K562 (cell line): ENCODE data around the gene DMAC1. TPM values are rescaled to one million over a fixed set of nuclear protein-coding genes. Genes with fewer than 3 reads are reported as not detected.

ENCODE experiments used
- CBX1 ChIP-seq: sonication (generic); IDR thresholded peaks from 2 replicates; pipeline ENCODE4 v1.6.1; 2016; ENCODE audit warnings: antibody characterized with exemption, low read depth, mild to moderate bottlenecking
- CBX3 ChIP-seq, 2 experiments: IDR thresholded peaks; 1 replicate in 1 of 2; 2 replicates in 1 of 2; pipeline ENCODE4 v1.6.1; 2012; ENCODE audit warnings: inconsistent platforms in 2 of 2, low read length in 2 of 2, borderline replicate concordance in 1 of 2, control low read depth in 1 of 2
- HMG20B ChIP-seq: fragments of 250-450 bp; sonication (Bioruptor Pico); IDR thresholded peaks from 2 replicates; pipeline ENCODE4 v1.5.0; 2021; ENCODE audit warnings: mild to moderate bottlenecking
- MAZ ChIP-seq, 2 experiments: fragments of 450-650 bp in 1 of 2; sonication (generic) in 1 of 2; formaldehyde crosslinking; IDR thresholded peaks in 1 of 2; conservative IDR thresholded peaks in 1 of 2; 2 replicates each; pipeline versions ENCODE4 v1.4.0 to v1.5.0; 2020; ENCODE audit warnings: mild to moderate bottlenecking in 1 of 2, missing genetic modification reagents in 1 of 2
- MBD2 ChIP-seq: sonication (generic); IDR thresholded peaks from 2 replicates; pipeline ENCODE4 v1.6.1; 2016; ENCODE audit warnings: low read depth, borderline replicate concordance
- MCM5 ChIP-seq: fragments of 450-650 bp; IDR thresholded peaks from 2 replicates; pipeline ENCODE4 v1.6.1; 2016; ENCODE audit warnings: low read depth
- POLR2A ChIP-seq: fragments of 450-650 bp; conservative IDR thresholded peaks from 2 replicates; pipeline ENCODE4 v1.6.1; 2016
- RB1 ChIP-seq: fragments of 450-650 bp; IDR thresholded peaks from 2 replicates; pipeline ENCODE4 v1.6.1; 2017; ENCODE audit warnings: low read depth, mild to moderate bottlenecking
- SP1 ChIP-seq: sonication (generic); formaldehyde crosslinking; IDR thresholded peaks from 2 replicates; pipeline ENCODE4 v1.8.1; 2022; ENCODE audit warnings: mild to moderate bottlenecking, missing genetic modification reagents
- ZKSCAN1 ChIP-seq: fragments of 150-350 bp; IDR thresholded peaks from 2 replicates; pipeline ENCODE4 v1.6.1; 2016; ENCODE audit warnings: low read depth, low read length
- ZNF174 ChIP-seq: fragments of 250-450 bp; sonication (Bioruptor Pico); IDR thresholded peaks from 2 replicates; pipeline ENCODE4 v1.4.0; 2020; ENCODE audit warnings: mild to moderate bottlenecking
- polyA plus RNA-seq, 8 experiments: library from polyadenylated mRNA; depleted of rRNA in 4 of 8; stranded (reverse) in 5 of 8; unstranded in 3 of 8; fragments of >200 nt; fragmentation: Nextera tagmentation in 2 of 8; fragmentation: Illumina TruSeq in 1 of 8; extraction: Ambion mirVana in 2 of 8; extraction: Trizol in 1 of 8; gene quantifications; 2 replicates each; pipeline versions ENCODE4 v1.2.1 to v1.2.3, GENCODE V29; 2011 to 2014; ENCODE audit warnings: inconsistent platforms in 1 of 8, missing spikeins in 1 of 8
- total RNA-seq, 7 experiments: library from RNA; depleted of rRNA in 6 of 7; stranded (reverse); fragments of >200 nt in 6 of 7; fragmentation: Illumina TruSeq in 2 of 7; extraction: Trizol in 2 of 7; gene quantifications; 2 replicates each; pipeline versions ENCODE4 v1.2.1 to v1.2.3, GENCODE V29; 2011 to 2021; ENCODE audit warnings: low replicate concordance in 1 of 7
- TF ChIP-seq, protein P1 (sequence below): IDR thresholded peaks from 2 replicates; pipeline ENCODE4 v1.6.1; 2011; ENCODE audit not compliant: insufficient read length; ENCODE audit errors: extremely low read depth
- TF ChIP-seq, protein P2 (sequence below): sonication (generic); IDR thresholded peaks from 2 replicates; pipeline ENCODE4 v1.6.1; 2016
- TF ChIP-seq, protein P3 (sequence below): fragments of 250-450 bp; sonication (Bioruptor Pico); IDR thresholded peaks from 2 replicates; pipeline ENCODE4 v1.4.0; 2020; ENCODE audit warnings: mild to moderate bottlenecking
- TF ChIP-seq, protein P4 (sequence below): fragments of 450-650 bp; IDR thresholded peaks from 2 replicates; pipeline ENCODE4 v1.6.1; 2017; ENCODE audit warnings: antibody characterized with exemption
- TF ChIP-seq, protein P5 (sequence below): fragments of 450-650 bp; formaldehyde crosslinking; IDR thresholded peaks from 2 replicates; pipeline ENCODE4 v1.4.0; 2020; ENCODE audit warnings: mild to moderate bottlenecking, moderate library complexity
- TF ChIP-seq, protein P6 (sequence below), 3 experiments: IDR thresholded peaks in 2 of 3; conservative IDR thresholded peaks in 1 of 3; 2 replicates each; pipeline ENCODE4 v1.5.1; 2011 to 2012; ENCODE audit warnings: low read length in 3 of 3, mild to moderate bottlenecking in 3 of 3, control low read depth in 2 of 3, improper control_type of control experiment in 1 of 3, inconsistent platforms in 1 of 3, low read depth in 1 of 3, mixed read lengths in 1 of 3, moderate library complexity in 1 of 3; ENCODE audit not compliant: insufficient read depth in 2 of 3

The DMAC1 gene
- total and polyA plus RNA-seq, 9 of the 15 experiments (the other 6 are each of a cell fraction or from before 2014, with no cell fraction given), result 15.9 to 94.4 (median 38.4) TPM

DNA sequence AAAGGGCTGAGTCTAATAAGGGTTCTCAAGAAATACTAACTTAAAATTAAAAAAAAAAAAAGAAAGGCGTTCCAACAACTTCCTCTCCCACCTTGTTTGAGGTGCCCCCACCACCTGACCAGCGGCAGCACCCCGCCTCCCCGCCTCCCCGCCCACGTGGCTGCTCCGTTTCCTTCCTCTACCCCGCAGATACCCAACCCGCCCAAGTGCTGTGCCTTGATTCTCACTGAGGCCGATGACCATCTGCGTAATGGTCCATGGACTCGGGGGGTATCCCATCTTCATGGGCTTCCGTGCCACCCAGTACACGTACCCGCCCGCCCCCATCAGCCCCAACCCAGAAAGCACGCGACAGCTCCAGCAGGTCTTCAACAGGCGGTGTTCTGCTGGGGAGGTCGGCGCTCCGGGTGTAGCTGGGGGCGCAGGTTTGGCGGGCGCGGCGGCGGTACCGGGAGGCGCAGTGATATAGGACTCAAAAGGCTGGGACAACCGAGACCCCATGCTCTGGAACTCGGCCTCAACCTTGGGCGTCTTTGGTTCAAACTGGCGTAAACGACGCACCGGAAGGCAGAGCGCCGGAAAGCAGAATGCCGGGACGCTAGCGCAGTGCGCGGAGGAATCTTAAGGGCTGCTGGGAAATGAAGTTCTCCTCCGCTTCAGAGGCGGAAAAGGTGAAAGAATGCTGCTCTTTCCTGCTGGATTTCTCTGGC, at the start of gene DMAC1 (continued):
- TF ChIP-seq MCM5 (no peak), HMG20B (no peak), ZKSCAN1 (no peak), SP1 (CRISPR knock-in tag) (no peak), ZNF174 (no peak), POLR2A (peak; percentile 80), MBD2 (0 out of 2 replicates have a peak, but pooled peaks have one; percentile 38), CBX1 (no peak), RB1 (no peak), CBX3 (IDR thresholded peaks at IDR 0.05; ENCODE audit: borderline replicate concordance in 1 of 2, low read length in 2 of 2) (no peak), MAZ (CRISPR knock-in tag; conservative IDR thresholded peaks at IDR 0.05 in 1 of 2, IDR thresholded peaks at IDR 0.05 in 1 of 2) (no peak)
- TF ChIP-seq, protein P1, sequence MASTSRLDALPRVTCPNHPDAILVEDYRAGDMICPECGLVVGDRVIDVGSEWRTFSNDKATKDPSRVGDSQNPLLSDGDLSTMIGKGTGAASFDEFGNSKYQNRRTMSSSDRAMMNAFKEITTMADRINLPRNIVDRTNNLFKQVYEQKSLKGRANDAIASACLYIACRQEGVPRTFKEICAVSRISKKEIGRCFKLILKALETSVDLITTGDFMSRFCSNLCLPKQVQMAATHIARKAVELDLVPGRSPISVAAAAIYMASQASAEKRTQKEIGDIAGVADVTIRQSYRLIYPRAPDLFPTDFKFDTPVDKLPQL, result no peak
- TF ChIP-seq, protein P2, sequence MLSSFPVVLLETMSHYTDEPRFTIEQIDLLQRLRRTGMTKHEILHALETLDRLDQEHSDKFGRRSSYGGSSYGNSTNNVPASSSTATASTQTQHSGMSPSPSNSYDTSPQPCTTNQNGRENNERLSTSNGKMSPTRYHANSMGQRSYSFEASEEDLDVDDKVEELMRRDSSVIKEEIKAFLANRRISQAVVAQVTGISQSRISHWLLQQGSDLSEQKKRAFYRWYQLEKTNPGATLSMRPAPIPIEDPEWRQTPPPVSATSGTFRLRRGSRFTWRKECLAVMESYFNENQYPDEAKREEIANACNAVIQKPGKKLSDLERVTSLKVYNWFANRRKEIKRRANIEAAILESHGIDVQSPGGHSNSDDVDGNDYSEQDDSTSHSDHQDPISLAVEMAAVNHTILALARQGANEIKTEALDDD, result no peak
- TF ChIP-seq, protein P3, sequence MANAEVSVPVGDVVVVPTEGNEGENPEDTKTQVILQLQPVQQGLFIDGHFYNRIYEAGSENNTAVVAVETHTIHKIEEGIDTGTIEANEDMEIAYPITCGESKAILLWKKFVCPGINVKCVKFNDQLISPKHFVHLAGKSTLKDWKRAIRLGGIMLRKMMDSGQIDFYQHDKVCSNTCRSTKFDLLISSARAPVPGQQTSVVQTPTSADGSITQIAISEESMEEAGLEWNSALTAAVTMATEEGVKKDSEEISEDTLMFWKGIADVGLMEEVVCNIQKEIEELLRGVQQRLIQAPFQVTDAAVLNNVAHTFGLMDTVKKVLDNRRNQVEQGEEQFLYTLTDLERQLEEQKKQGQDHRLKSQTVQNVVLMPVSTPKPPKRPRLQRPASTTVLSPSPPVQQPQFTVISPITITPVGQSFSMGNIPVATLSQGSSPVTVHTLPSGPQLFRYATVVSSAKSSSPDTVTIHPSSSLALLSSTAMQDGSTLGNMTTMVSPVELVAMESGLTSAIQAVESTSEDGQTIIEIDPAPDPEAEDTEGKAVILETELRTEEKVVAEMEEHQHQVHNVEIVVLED, result peak; percentile 93
- TF ChIP-seq, protein P4, sequence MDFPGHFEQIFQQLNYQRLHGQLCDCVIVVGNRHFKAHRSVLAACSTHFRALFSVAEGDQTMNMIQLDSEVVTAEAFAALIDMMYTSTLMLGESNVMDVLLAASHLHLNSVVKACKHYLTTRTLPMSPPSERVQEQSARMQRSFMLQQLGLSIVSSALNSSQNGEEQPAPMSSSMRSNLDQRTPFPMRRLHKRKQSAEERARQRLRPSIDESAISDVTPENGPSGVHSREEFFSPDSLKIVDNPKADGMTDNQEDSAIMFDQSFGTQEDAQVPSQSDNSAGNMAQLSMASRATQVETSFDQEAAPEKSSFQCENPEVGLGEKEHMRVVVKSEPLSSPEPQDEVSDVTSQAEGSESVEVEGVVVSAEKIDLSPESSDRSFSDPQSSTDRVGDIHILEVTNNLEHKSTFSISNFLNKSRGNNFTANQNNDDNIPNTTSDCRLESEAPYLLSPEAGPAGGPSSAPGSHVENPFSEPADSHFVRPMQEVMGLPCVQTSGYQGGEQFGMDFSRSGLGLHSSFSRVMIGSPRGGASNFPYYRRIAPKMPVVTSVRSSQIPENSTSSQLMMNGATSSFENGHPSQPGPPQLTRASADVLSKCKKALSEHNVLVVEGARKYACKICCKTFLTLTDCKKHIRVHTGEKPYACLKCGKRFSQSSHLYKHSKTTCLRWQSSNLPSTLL, result no peak
- TF ChIP-seq, protein P5, sequence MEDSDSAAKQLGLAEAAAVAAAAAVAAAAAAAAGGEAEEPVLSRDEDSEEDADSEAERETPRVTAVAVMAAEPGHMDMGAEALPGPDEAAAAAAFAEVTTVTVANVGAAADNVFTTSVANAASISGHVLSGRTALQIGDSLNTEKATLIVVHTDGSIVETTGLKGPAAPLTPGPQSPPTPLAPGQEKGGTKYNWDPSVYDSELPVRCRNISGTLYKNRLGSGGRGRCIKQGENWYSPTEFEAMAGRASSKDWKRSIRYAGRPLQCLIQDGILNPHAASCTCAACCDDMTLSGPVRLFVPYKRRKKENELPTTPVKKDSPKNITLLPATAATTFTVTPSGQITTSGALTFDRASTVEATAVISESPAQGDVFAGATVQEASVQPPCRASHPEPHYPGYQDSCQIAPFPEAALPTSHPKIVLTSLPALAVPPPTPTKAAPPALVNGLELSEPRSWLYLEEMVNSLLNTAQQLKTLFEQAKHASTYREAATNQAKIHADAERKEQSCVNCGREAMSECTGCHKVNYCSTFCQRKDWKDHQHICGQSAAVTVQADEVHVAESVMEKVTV (CRISPR knock-in tag), result no peak
- TF ChIP-seq, protein P6, sequence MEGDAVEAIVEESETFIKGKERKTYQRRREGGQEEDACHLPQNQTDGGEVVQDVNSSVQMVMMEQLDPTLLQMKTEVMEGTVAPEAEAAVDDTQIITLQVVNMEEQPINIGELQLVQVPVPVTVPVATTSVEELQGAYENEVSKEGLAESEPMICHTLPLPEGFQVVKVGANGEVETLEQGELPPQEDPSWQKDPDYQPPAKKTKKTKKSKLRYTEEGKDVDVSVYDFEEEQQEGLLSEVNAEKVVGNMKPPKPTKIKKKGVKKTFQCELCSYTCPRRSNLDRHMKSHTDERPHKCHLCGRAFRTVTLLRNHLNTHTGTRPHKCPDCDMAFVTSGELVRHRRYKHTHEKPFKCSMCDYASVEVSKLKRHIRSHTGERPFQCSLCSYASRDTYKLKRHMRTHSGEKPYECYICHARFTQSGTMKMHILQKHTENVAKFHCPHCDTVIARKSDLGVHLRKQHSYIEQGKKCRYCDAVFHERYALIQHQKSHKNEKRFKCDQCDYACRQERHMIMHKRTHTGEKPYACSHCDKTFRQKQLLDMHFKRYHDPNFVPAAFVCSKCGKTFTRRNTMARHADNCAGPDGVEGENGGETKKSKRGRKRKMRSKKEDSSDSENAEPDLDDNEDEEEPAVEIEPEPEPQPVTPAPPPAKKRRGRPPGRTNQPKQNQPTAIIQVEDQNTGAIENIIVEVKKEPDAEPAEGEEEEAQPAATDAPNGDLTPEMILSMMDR (IDR thresholded peaks at IDR 0.05 in 2 of 3, conservative IDR thresholded peaks at IDR 0.05 in 1 of 3; ENCODE audit: insufficient read depth in 2 of 3, low read depth in 1 of 3, low read length in 3 of 3), result no peak
